Measurements from ENCODE around the gene AGO1.

GRCh38 chr1:35835398-35835797 is 47.6 kb upstream of the AGO1 start:
- no peak for TF ChIP-seq CTCF (IDR thresholded peaks at IDR 0.05)
- no peak for TF ChIP-seq POLR2A (IDR thresholded peaks at IDR 0.05)
